ENCODE data around the gene LCNL1.
A peak's percentile ranks its signal among the peaks of the same experiment; 100 is the strongest.

Gene LCNL1

DNA sequence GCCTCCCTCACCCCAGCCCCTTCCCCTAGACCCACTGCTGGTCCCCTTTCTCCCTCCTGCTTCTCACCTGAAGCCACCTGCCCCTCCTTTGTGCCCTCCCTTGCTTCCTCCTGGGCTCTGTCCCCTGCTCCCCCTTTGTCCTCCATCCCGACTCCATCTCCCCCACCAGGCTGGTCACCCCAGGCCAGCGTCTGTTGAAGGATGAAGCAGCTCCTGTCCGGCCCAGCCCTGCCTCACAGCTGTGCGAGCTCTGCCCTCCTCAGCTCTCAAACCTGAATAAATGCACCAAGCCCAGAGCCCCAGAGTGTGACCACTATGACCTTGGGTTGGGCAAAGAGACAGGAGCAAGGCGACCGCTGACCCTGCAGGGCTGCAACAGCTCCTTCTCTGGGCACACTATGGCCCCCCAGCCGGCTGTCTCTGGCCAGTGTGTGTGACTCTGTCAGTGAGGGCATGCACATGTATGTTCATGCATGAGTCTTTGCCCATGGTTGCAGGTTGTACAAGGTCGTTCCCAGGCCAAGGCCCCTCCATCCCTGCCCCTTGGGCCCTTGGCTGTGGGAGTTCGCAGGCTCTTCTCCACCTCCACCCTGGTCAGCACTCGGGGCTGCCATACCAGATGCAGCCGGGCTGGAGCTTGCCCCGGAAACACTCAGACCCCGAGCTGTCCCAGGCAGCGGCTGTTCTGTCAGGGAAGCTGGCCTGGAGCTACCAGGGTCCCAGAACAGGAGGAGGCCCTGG is 27.4 kb upstream of the LCNL1 start:
- H3K9ac ChIP-seq: no peak overlapping the region
- H3K4me3 ChIP-seq: no peak overlapping the region
- H3K9me3 ChIP-seq (replicated peaks in 1 of 11): peaks cover 0 to 4% (median 0%) of the 10 kb centered on the region in 11 experiments; a peak in 1 of 22 replicates
- H3K4me2 ChIP-seq: no peak overlapping the region
- H4K20me1 ChIP-seq: no peaks in the 10 kb centered on the region; a peak in 1 of 22 replicates
- H3K27me3 ChIP-seq: no peaks in the 10 kb centered on the region
- peaks cover 3 to 16% (median 9%) of the 10 kb centered on the region in 10 experiments; a peak in 19 of 20 replicates for H3K4me1 ChIP-seq
- no peaks in the 10 kb centered on the region for H3K36me3 ChIP-seq
- TF ChIP-seq Cebpa-rat (IDR thresholded peaks at IDR 0.05): no peak
- no peak overlapping the region for H3K27ac ChIP-seq

DNA sequence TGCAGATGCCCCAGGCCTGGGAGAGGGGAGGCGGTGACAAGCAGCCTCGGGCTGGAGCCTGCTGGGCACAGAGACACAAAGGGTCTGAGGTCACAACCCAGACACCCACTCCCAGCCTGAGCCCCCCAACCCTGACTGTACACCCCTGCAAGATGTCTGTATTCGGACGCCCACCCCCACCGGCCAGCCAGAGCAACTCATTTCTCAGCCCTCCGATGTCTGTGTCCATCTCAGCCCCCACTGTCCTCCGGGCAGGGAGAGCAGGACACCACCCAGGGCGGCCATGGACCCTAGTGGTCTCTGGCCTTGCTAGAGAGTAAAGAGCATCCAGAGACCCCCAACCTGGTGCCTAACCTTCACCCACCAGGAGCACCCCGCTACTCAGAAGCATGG is 26.9 kb upstream of the LCNL1 start:
- Histone ChIP-seq H3K4me1 (peaks cover 0 to 10% (median 5%) of the 10 kb centered on the region in 10 experiments; a peak in 8 of 20 replicates), H3K9ac (no peak overlapping the region), H3K27ac (no peak overlapping the region), H3K4me2 (no peak overlapping the region), H3K27me3 (no peaks in the 10 kb centered on the region), H3K9me3 (replicated peaks in 1 of 11) (peaks cover 0 to 4% (median 0%) of the 10 kb centered on the region in 11 experiments; a peak in 1 of 22 replicates), H3K36me3 (no peaks in the 10 kb centered on the region), H4K20me1 (no peaks in the 10 kb centered on the region; a peak in 1 of 22 replicates), H3K4me3 (no peak overlapping the region)
- TF ChIP-seq Cebpa-rat (IDR thresholded peaks at IDR 0.05): no peak

DNA sequence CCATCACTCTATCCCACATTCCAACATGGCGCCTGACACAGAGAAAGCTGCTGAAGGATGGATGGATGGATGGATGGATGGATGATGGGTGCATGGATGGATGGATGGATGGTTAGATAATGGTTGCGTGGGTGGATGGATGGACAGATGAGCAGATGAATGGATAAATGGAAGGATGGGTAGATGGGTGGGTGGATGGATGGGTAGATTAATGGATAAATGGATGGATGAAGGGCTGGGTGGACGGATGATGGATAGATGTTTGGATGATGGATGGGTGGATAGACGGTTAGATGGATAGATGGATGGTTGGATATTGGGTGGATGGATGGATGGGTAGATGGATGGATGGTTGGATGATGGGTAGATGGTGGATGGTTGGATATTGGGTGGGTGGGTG is 26.2 kb upstream of the LCNL1 start:
- TF ChIP-seq Cebpa-rat (IDR thresholded peaks at IDR 0.05): no peak
- no peaks in the 10 kb centered on the region for H3K27me3 ChIP-seq

DNA sequence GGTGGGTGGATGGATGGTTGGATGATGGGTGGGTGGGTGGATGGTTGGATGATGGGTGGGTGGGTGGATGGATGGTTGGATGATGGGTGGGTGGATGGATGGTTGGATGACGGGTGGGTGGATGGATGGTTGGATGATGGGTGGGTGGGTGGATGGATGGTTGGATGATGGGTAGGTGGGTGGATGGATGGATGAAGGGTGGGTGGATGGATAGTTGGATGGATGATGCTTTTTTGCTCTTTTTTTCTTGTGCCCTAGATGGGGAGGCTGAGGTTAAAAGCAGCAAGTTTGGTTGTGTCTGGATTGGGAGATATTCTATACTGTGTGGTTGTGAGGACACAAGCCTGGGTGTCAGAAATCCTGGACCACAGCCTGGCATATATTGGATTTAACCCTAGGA is 25.3 kb upstream of the LCNL1 start:
- H3K9me3 ChIP-seq (replicated peaks in 1 of 11): peaks cover 0 to 4% (median 0%) of the 10 kb centered on the region in 11 experiments; a peak in 1 of 22 replicates
- H3K9ac ChIP-seq: no peak overlapping the region
- H3K4me3 ChIP-seq: no peak overlapping the region
- peaks cover 0 to 10% (median 5%) of the 10 kb centered on the region in 10 experiments; a peak in 8 of 20 replicates for H3K4me1 ChIP-seq
- H3K27me3 ChIP-seq: no peaks in the 10 kb centered on the region
- no peak for TF ChIP-seq Cebpa-rat (IDR thresholded peaks at IDR 0.05)
- H3K4me2 ChIP-seq: no peak overlapping the region
- no peaks in the 10 kb centered on the region; a peak in 1 of 22 replicates for H4K20me1 ChIP-seq
- H3K36me3 ChIP-seq: no peaks in the 10 kb centered on the region
- no peak overlapping the region for H3K27ac ChIP-seq

More for the DNA sequence above, 26.2 kb upstream of the LCNL1 start:
- H3K4me2 ChIP-seq: no peak overlapping the region
- H4K20me1 ChIP-seq: no peaks in the 10 kb centered on the region; a peak in 1 of 22 replicates
- H3K9me3 ChIP-seq (replicated peaks in 1 of 11): peaks cover 0 to 4% (median 0%) of the 10 kb centered on the region in 11 experiments; a peak in 1 of 22 replicates
- H3K36me3 ChIP-seq: no peaks in the 10 kb centered on the region
- H3K4me1 ChIP-seq: peaks cover 0 to 10% (median 5%) of the 10 kb centered on the region in 10 experiments; a peak in 8 of 20 replicates
- no peak overlapping the region for H3K4me3 ChIP-seq
- H3K27ac ChIP-seq: no peak overlapping the region
- H3K9ac ChIP-seq: no peak overlapping the region

DNA sequence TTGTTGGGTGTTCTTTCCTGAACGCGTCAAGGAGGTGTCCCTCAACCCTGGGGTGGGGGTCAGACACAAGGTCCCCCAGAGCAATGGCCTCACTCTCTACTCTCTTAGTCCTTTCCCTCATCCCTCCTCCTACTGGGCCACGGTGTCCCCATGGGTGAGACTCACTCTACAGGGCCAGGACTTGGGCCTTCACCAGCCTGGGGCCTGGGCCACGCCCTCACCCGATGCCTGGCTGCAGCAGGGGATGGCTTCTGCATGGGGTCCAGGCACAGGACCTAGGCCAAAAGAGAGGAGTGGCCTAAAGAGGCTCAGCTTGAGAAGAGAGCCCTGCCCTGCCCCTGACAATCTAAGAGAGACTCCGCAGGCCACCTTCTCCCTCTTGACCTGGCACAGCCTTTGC is 24.9 kb upstream of the LCNL1 start:
- peaks cover 0 to 10% (median 5%) of the 10 kb centered on the region in 10 experiments; a peak in 8 of 20 replicates for H3K4me1 ChIP-seq
- H3K4me2 ChIP-seq: no peak overlapping the region
- no peak for TF ChIP-seq Cebpa-rat (IDR thresholded peaks at IDR 0.05)
- H3K9me3 ChIP-seq (replicated peaks in 1 of 11): peaks cover 0 to 4% (median 0%) of the 10 kb centered on the region in 11 experiments; a peak in 1 of 22 replicates
- H3K4me3 ChIP-seq: no peak overlapping the region
- no peak overlapping the region for H3K27ac ChIP-seq
- H3K27me3 ChIP-seq: no peaks in the 10 kb centered on the region
- no peaks in the 10 kb centered on the region for H3K36me3 ChIP-seq
- no peak overlapping the region for H3K9ac ChIP-seq
- H4K20me1 ChIP-seq: no peaks in the 10 kb centered on the region; a peak in 1 of 22 replicates

DNA sequence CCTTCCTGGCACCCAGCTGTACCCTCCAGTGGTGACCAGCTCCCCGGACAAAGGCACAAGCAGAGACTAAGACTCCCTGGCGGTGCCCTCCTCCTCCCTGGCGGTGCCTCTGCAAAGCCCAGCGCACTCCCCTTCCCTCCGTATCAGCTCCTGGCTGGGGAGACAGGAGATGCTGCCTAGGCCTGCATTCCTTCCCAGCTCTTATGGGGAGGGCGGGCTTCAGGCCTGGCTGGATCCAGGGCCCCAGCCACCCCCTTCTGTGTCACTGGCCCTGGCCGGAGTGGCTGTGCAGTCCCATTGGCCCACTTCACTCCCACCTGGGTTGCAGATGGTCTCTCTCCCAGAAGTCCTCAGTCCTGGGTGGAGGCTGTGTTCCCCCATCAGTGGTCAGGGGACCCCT is 24.3 kb upstream of the LCNL1 start:
- Histone ChIP-seq H3K36me3 (no peaks in the 10 kb centered on the region), H3K4me1 (peaks cover 0 to 10% (median 5%) of the 10 kb centered on the region in 10 experiments; a peak in 8 of 20 replicates), H3K27ac (no peak overlapping the region), H3K27me3 (no peaks in the 10 kb centered on the region), H3K4me3 (no peak overlapping the region), H3K9me3 (replicated peaks in 1 of 11) (peaks cover 0 to 4% (median 0%) of the 10 kb centered on the region in 11 experiments; a peak in 1 of 22 replicates), H3K4me2 (no peak overlapping the region), H3K9ac (no peak overlapping the region), H4K20me1 (no peaks in the 10 kb centered on the region; a peak in 1 of 22 replicates)
- TF ChIP-seq Cebpa-rat (IDR thresholded peaks at IDR 0.05): no peak

DNA sequence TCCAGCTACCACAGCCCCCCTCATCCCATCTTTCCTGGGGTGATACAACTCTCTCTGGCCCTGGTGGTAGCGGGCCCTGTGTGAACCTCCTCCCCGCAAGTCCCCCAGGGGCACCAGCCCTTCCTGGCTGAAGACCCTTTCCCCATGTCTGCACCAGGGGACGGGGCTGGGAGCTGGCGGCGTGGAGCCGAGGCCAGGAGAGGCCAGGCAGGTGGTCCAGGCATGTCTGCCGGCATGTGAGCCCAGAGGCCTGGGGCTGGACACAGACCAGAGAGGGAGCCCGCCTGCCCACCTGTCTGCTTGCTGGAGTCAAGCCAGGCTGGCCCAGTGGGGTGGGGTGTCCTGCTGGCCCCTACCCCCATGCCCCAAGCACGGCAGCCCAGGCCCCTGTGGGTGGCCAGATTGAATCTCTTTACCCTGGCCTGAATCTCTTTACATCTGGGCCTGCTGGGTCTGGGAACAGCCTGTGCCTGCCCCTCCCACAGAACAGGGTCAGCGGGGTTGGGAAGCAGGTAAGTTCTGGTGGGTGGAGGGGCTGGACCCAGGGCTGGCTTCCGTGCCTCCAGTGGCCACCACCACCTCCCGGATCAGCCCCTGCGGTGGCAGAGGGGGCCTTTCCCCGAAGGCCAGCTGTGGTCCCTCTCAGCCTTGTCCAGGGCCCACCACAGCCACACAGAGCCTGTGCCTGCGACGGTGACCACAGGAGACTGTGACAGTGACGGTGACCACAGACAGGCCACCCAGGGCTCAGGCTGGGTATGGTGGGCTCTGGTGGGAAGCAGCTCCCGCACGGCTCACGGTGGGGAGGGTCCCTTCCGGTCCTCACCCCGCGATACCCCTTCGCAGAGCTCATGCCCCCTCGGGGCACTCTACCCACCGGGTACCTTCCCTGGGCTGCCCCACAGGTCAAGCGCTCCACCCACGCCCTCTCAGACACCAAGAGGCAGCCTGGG is 23.6 kb upstream of the LCNL1 start:
- H3K27ac ChIP-seq: no peak overlapping the region
- H3K9ac ChIP-seq: peak overlapping the region in 3 of 11 experiments; percentile 15 to 46 (median 24); a peak in 3 of 22 replicates
- peaks cover 2 to 10% (median 6%) of the 10 kb centered on the region in 10 experiments; a peak in 13 of 20 replicates for H3K4me1 ChIP-seq
- no peaks in the 10 kb centered on the region for H3K27me3 ChIP-seq
- H3K4me2 ChIP-seq: peak overlapping the region in 4 of 11 experiments; percentile 12 to 55 (median 40); a peak in 5 of 22 replicates
- no peaks in the 10 kb centered on the region; a peak in 1 of 22 replicates for H4K20me1 ChIP-seq
- no peaks in the 10 kb centered on the region for H3K36me3 ChIP-seq
- no peak overlapping the region for H3K4me3 ChIP-seq
- no peak for TF ChIP-seq Cebpa-rat (IDR thresholded peaks at IDR 0.05)
- peaks cover 0 to 4% (median 0%) of the 10 kb centered on the region in 11 experiments; a peak in 1 of 22 replicates for H3K9me3 ChIP-seq (replicated peaks in 1 of 11)

DNA sequence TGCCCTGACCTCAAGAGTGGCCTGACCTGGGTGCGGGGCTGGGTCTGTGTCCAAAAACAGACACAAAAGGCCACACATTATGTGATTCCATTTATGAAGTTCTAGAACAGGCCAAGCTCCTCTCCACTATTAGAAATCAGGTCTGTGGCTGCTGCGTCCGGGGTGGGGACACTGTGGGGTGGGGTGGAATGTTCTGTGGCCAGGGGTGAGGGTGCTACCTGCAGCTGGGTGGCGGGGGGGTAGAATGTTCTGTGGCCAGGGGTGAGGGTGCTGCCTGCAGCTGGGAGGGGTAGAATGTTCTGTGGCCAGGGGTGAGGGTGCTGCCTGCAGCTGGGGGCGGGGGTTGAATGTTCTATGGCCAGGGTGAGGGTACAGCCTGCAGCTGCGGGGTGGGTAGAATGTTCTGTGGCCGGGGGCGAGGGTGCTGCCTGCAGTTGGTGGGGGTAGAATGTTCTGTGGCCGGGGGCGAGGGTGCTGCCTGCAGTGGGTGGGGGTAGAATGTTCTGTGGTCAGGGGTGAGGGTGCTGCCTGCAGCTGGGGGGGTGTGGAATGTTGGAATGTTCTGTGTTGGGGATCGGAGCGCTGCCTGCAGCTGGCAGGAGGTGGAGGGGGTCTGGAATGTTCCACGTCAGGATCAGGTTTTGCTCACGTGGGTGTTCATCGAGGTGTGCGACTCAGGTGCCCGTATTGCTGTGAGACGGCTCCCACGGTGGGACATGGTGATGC is 22.4 kb upstream of the LCNL1 start:
- Histone ChIP-seq H3K4me1 (peaks cover 5 to 11% (median 8%) of the 10 kb centered on the region in 10 experiments; a peak in 15 of 20 replicates), H3K9me3 (replicated peaks in 1 of 11) (peaks cover 0 to 4% (median 0%) of the 10 kb centered on the region in 11 experiments; a peak in 1 of 22 replicates), H3K4me3 (no peak overlapping the region), H3K36me3 (no peaks in the 10 kb centered on the region), H3K27ac (no peak overlapping the region), H3K4me2 (peak overlapping the region in 5 of 11 experiments; percentile 10 to 55 (median 36); a peak in 6 of 22 replicates), H3K9ac (peak overlapping the region in 2 of 11 experiments; percentile 24 to 46; a peak in 2 of 22 replicates), H4K20me1 (no peaks in the 10 kb centered on the region), H3K27me3 (no peaks in the 10 kb centered on the region)
- TF ChIP-seq Cebpa-rat (IDR thresholded peaks at IDR 0.05): no peak
